NCI-H2029 (cell line): ENCODE measurements around the gene SDF2.
"Not testable (repeated sequence)": the region's sequence is repeated elsewhere in the genome, so short reads cannot be mapped to it uniquely, and the experiment has no call there.

ENCODE experiments used
- DNase-seq: peaks from one replicate; lab custom pipeline; 2025; lab: John Stamatoyannopoulos, UW

Gene SDF2

GRCh38 chr17:28684963-28685362 is 23.3 kb upstream of the SDF2 start:
- peak; percentile 26 for DNase-seq

DNA sequence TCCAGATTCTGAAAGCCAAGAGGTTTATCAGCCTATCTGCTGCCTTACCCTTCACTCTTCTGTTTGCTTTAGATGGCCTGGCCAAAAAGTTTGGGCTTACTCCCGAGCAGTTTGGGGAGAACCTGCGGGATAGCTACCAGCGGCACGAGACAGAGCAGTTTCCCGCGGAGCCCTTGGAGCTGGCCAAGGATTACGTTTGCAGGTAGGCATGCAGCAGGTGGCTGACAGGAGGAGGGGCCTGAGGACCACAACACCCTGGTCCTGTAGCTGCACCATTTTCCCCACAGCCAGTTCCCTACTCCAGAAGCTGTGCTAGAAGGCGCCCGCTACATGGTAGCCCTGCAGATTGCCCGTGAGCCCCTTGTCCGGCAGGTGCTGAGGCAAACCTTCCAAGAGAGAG is 20.9 kb upstream of the SDF2 start:
- DNase-seq = no peak

- no peak for DNase-seq
Measured at GRCh38 chr17:28675980-28676379, 14.3 kb upstream of the SDF2 start.

DNA sequence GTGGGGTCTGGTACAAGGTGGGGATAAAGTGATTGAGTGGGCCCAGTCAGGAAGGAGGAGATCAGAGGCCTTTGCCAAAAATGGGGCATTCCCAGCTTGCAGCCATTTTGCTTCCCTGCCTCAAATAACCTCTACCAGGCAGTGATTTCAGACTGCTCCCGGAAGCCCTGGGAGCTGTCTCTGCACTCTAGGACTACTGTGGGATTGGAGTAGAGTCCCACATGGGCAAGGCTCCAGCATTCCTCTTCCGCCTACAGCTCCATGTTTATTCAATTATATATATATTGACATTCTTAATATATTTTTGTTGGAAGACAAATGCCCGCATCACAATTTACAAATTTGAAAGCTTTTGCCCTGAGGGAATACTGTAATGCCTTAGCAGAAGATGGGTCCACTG is 13.8 kb upstream of the SDF2 start:
- DNase-seq = no peak

- DNase-seq = no peak
Measured at GRCh38 chr17:28669918-28670317, 8.2 kb upstream of the SDF2 start.

DNA sequence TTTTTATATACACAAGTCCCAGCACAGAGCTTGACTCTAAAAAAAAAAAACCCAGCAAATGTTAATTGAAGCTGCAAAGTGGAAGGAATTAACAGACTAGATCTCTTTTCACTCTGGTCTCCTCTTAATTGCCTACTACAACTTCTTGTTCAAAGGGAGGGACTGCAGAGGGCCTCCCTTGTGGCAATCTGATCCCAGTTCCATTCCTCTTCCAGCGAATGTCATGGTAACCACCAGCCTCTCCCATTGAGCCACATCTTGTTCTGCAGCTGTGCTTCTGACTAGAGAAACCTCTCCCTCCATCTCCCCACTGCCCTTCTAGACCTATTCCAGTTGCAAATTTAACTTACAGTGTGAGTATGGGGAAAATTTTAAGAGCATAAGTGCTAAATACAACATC is 6.2 kb upstream of the SDF2 start:
- no peak for DNase-seq

DNA sequence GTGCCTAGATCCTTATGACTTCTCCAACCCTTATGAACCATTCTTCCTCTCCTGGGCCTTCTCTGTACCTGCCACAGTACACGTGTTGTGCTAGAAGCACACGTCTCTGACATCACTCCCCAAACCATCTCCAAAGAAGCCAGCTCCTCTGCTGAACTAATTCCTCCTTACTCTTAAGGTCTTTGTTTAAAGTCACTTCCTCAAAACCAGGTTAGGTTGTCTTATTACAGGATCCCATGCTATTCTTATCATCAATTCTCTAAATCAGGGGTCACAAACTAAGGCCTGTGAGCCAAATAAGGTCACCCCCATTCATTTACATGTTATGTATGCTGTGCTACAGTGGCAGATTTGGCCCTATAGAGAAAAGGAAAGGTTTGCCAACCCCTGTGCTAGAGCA is 4.3 kb upstream of the SDF2 start:
- no peak for DNase-seq

DNA sequence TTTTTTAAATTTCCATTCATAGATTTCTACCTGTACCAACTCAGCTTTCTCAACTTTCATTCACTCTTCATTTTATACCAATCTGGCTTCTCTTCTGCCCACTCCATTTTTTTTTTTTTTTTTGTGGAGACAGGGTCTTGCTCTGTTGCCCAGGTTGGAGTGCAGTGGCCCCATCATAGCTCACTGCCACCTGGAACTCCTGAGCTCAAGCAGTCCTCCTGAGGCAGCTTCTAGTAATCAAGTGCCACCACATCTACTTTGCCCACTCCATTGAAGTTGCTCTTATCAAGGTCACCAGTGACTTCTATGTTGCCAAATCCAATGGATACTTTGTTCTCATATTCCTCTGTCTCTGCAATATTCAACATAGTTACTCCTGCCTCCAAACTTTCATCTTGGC is 2.0 kb upstream of the SDF2 start:
- DNase-seq = no peak

GRCh38 chr17:28662527-28662829 is 772 bp upstream of the SDF2 start:
- DNase-seq = no peak

- DNase-seq = not testable (repeated sequence)
Measured at GRCh38 chr17:28659497-28659881, 2.2 kb downstream of the SDF2 start.

GRCh38 chr17:28658766-28659496 is 2.8 kb downstream of the SDF2 start:
- not testable (repeated sequence) for DNase-seq

- DNase-seq = not testable (repeated sequence)
Measured at GRCh38 chr17:28658342-28658741, 3.4 kb downstream of the SDF2 start.

- no peak for DNase-seq
Measured at GRCh38 chr17:28657756-28658155, 4.0 kb downstream of the SDF2 start.

DNA sequence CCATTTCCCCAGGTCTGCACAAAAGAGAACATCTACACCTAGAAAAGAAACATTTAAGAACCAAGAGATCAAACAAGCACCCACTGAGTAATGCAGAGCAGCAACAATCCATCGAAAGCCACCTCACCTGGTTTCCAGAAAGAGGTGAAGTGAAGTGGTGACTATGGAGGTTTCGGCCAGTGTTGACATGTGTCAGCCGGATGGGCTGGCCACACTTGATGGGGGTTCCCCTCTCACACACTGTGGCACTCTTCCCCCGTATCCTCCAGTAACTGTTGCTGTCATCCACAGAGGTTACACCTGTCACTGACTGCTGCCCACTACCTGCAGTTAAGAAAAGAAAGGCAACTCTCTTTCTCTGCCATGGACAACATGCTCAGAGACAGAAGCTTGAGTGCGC is 6.5 kb downstream of the SDF2 start:
- DNase-seq = no peak

DNA sequence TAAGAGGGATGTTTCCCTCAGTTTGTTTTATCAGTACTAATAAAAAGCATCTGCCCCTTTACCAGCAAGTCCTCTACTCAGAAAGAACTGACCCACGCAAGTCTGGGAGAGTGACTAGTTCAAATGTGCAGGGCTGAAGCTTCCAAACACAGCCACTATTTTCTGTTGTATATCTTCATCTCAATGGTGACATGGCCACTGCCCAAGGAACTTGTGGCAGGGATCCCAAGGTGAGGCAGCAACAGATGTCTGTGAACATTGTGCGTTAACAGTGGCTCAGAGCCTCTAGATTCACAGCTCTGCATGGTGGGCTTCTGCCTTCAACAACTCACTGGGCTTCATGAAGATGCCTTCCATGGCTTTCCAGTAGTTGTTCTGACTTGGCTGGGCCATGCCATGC is 13.0 kb downstream of the SDF2 start:
- no peak for DNase-seq

- no peak for DNase-seq
Measured at GRCh38 chr17:28646039-28646754, 15.5 kb downstream of the SDF2 start.

DNA sequence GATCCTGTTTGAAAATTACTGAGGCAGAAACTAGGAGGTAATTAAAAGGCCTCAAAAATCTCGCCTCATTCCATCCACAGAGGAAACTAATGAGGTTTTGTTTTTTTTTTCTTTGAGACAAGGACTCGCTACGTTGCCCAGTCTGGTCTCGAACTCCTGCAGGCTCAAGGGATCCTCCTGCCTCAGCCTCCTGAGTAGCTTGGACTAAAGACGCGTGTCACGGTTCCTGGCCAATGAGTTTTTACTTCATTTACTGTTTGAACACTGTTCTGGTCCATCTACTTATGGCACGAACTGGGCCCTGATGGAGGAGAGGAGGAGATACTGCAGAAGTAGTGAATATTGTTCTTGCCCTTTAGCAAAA is 16.1 kb downstream of the SDF2 start:
- no peak for DNase-seq

GRCh38 chr17:28644787-28645575 is 16.7 kb downstream of the SDF2 start, which contains the start of gene BLTP2:
Gene BLTP2, minus strand, starts transcription at chr17:28645158. Its CDS starts 102 bp downstream, at chr17:28645056.
- peak; percentile 90 for DNase-seq

DNA sequence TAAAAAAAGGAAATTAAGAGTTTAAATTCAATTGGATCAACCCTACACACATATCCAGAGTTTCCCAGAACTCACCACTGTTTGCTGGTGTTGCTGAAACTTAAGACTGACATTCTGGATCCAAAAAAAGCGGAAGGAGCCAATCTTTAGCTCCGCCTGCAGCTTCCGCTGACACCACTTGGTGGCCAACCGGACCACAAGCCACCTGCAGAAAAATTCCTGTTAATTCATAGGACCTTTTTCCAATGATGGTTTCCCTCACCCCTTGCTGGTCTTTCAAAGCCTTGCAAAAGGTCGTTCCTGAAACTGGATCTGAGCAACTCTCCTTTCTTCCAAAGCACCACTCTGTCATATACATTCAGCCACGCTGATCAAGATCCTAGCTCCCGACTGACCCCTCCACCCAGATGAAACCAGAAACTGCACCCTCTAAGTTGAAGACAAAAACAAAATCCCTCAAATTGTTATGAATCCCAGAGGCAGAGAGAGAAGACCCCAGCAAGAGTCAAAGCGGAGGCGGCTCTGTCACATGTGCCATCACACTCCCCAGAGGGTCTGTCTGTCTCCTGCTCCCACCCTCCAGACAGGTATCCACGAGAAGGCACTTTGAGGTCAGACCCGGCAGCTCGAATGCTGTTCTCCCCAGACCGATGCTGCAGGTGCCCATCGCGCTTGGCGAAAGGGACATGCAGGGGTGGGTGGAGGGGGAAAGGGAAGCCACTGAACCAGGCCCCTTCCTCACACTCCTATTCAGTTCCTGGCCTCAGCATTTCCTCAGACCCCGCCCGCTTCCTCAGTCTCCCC is 17.5 kb downstream of the SDF2 start:
- peak; percentile 4 for DNase-seq

GRCh38 chr17:28641579-28641978 is 20.1 kb downstream of the SDF2 start:
- DNase-seq = no peak

DNA sequence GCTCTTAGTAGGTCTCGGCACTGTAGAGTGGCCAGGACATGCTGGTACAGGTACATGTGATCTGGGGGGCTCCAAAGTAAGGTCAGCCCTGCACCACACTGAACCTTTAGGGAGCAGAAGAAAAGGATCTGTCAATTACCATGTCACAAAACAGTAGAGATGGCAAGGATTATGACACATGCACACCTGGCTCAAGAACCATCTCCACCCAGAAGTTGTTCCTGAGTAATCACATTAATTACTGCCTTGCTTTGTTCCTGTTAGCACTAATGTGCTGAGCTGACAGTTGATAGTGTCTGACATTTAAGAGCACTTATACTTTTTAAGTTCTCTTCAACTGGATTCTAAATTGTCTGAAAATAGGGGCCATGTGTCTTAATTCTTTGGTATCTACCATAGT is 26.2 kb downstream of the SDF2 start:
- DNase-seq = no peak

- DNase-seq = peak; percentile 33
Measured at GRCh38 chr17:28634206-28634865, 27.4 kb downstream of the SDF2 start.
